Measurements from ENCODE around the gene EIF2B4. TPM values are rescaled to one million over a fixed set of nuclear protein-coding genes. Genes with fewer than 3 reads are reported as not detected.
"Not testable (repeated sequence)": the region's sequence is repeated elsewhere in the genome, so short reads cannot be mapped to it uniquely, and the experiment has no call there.

EIF2B4 gene
- total and polyA plus RNA-seq, 2 experiments from 2014 or later: 51.4 to 64.0 TPM

GRCh38 chr2:27354597-27354927, 15.6 kb downstream of the EIF2B4 start (continued):
- no peak for TF ChIP-seq JUNB (IDR thresholded peaks at IDR 0.05; ENCODE audit: unreplicated experiment)
- TF ChIP-seq NANOG (IDR thresholded peaks at IDR 0.05; ENCODE audit: borderline replicate concordance): no peak
- no peak for TF ChIP-seq CREB1 (CRISPR knock-in tag; IDR thresholded peaks at IDR 0.05; ENCODE audit: low read depth)

GRCh38 chr2:27353762-27354596, 16.2 kb downstream of the EIF2B4 start:
- Histone ChIP-seq H3K27ac (ENCODE audit: low read depth) (peak overlapping the region; percentile 85), H4K20me1 (replicated peaks; ENCODE audit: insufficient read depth) (peaks cover 30% of the 10 kb centered on the region), H3K4me3 (peak overlapping the region; percentile 71; the same call in 1 of the 2 replicates), H3K27me3 (ENCODE audit: insufficient read depth) (no peaks in the 10 kb centered on the region), H3K36me3 (ENCODE audit: insufficient read depth) (peaks cover 7% of the 10 kb centered on the region; the same call in 1 of the 2 replicates), H2AFZ (no peak overlapping the region), H3K9me2 (ENCODE audit: insufficient read depth) (peaks cover 3% of the 10 kb centered on the region), H3F3A (replicated peaks; ENCODE audit: low read depth) (peaks cover 12% of the 10 kb centered on the region), H3K79me2 (replicated peaks; ENCODE audit: insufficient read depth) (peaks cover 85% of the 10 kb centered on the region), H3K4me1 (ENCODE audit: insufficient read depth) (peaks cover 49% of the 10 kb centered on the region), H3K4me2 (peak overlapping the region; percentile 85)
- ATAC-seq: no peak
- Mint-ChIP-seq H3K36me3 (ENCODE audit: low read depth) (peaks cover 31% of the 10 kb centered on the region), H3K27ac (peak overlapping the region; percentile 90), H3K27me3 (ENCODE audit: insufficient read depth, low read depth, poor library complexity) (peaks cover 11% of the 10 kb centered on the region), H3K4me3 (peak overlapping the region; percentile 96), H3K4me1 (peaks cover 37% of the 10 kb centered on the region), H3K9me3 (peaks cover 12% of the 10 kb centered on the region)
- TF ChIP-seq JUNB (IDR thresholded peaks at IDR 0.05; ENCODE audit: unreplicated experiment): no peak
- TF ChIP-seq ETS1 (IDR thresholded peaks at IDR 0.05): no peak
- TF ChIP-seq ZNF462 (CRISPR knock-in tag; IDR thresholded peaks at IDR 0.05): no peak
- TF ChIP-seq EZH2 (IDR thresholded peaks at IDR 0.05; ENCODE audit: low read depth, unreplicated experiment): no peak
- no peak for TF ChIP-seq NANOG (IDR thresholded peaks at IDR 0.05; ENCODE audit: borderline replicate concordance)
- no peak for TF ChIP-seq ZNF114 (CRISPR knock-in tag; IDR thresholded peaks at IDR 0.05)
- TF ChIP-seq EZH2phosphoT487 (IDR thresholded peaks at IDR 0.05; ENCODE audit: unreplicated experiment): no peak
- DNase-seq (ENCODE audit: low spot score): no peak

- Histone ChIP-seq H3K4me3 (peak overlapping the region; percentile 71; the same call in 1 of the 2 replicates), H3F3A (replicated peaks; ENCODE audit: low read depth) (peaks cover 12% of the 10 kb centered on the region), H4K20me1 (replicated peaks; ENCODE audit: insufficient read depth) (peaks cover 30% of the 10 kb centered on the region), H3K27ac (ENCODE audit: low read depth) (peak overlapping the region; percentile 85), H3K4me2 (peak overlapping the region; percentile 85), H3K4me1 (ENCODE audit: insufficient read depth) (peaks cover 49% of the 10 kb centered on the region), H3K79me2 (replicated peaks; ENCODE audit: insufficient read depth) (peaks cover 89% of the 10 kb centered on the region)
- not testable (repeated sequence) for H3K36me3 ChIP-seq (ENCODE audit: insufficient read depth); ATAC-seq; H3K9me2 ChIP-seq (ENCODE audit: insufficient read depth); DNase-seq (ENCODE audit: low spot score); H3K9me3 Mint-ChIP-seq; H2AFZ ChIP-seq; H3K27me3 ChIP-seq (ENCODE audit: insufficient read depth)
- H3K4me3 Mint-ChIP-seq: peak overlapping the region; percentile 57
- peaks cover 27% of the 10 kb centered on the region for H3K36me3 Mint-ChIP-seq (ENCODE audit: low read depth)
- H3K4me1 Mint-ChIP-seq: peaks cover 34% of the 10 kb centered on the region
- peak overlapping the region; percentile 90 for H3K27ac Mint-ChIP-seq
- peaks cover 11% of the 10 kb centered on the region for H3K27me3 Mint-ChIP-seq (ENCODE audit: insufficient read depth, low read depth, poor library complexity)
Observed at GRCh38 chr2:27353386-27353761, 16.8 kb downstream of the EIF2B4 start.

Measured in GM23338 (cell line).